GM19438 (cell line): ENCODE results near the gene CFDP1.
A peak's percentile ranks its signal among the peaks of the same experiment; 100 is the strongest.
"Not testable (repeated sequence)": the region's sequence is repeated elsewhere in the genome, so short reads cannot be mapped to it uniquely, and the experiment has no call there.

Source experiments
- ATAC-seq: cut with Tn5 transposase; IDR thresholded peaks from one replicate; pipeline ENCODE4 v1.9.1; 2021; ENCODE audit warnings: low read depth; ENCODE audit not compliant: unreplicated experiment

The CFDP1 gene

GRCh38 chr16:75304521-75305363 is 128.6 kb downstream of the CFDP1 start:
- ATAC-seq, result no peak

GRCh38 chr16:75301804-75302203 is 131.5 kb downstream of the CFDP1 start:
- ATAC-seq, result no peak

GRCh38 chr16:75298267-75298666 is 135.0 kb downstream of the CFDP1 start:
- ATAC-seq, result no peak

- ATAC-seq, result no peak
These were observed 136.7 kb downstream of the CFDP1 start for GRCh38 chr16:75296606-75297005.

- no peak for ATAC-seq
These were observed 138.4 kb downstream of the CFDP1 start for GRCh38 chr16:75294773-75295459.

GRCh38 chr16:75293772-75294171 is 139.5 kb downstream of the CFDP1 start:
- no peak for ATAC-seq

- ATAC-seq, result no peak
These were observed 140.1 kb downstream of the CFDP1 start for GRCh38 chr16:75293173-75293572.

- ATAC-seq, result no peak
These were observed 140.6 kb downstream of the CFDP1 start for GRCh38 chr16:75292691-75293090.

- no peak for ATAC-seq
These were observed 144.1 kb downstream of the CFDP1 start for GRCh38 chr16:75289189-75289588.

GRCh38 chr16:75288596-75289120 is 144.6 kb downstream of the CFDP1 start:
- ATAC-seq, result peak; percentile 84

- no peak for ATAC-seq
These were observed 145.1 kb downstream of the CFDP1 start for GRCh38 chr16:75288181-75288580.

- no peak for ATAC-seq
These were observed 145.6 kb downstream of the CFDP1 start for GRCh38 chr16:75287708-75288107.

GRCh38 chr16:75286389-75286788 is 146.9 kb downstream of the CFDP1 start:
- ATAC-seq, result no peak

GRCh38 chr16:75282466-75283281 is 150.6 kb downstream of the CFDP1 start:
- ATAC-seq, result no peak

- ATAC-seq, result no peak
These were observed 151.5 kb downstream of the CFDP1 start for GRCh38 chr16:75281826-75282225.

- ATAC-seq, result not testable (repeated sequence)
These were observed 152.3 kb downstream of the CFDP1 start for GRCh38 chr16:75281009-75281408.

- ATAC-seq, result no peak
These were observed 152.9 kb downstream of the CFDP1 start for GRCh38 chr16:75280331-75280804.

- ATAC-seq, result no peak
These were observed 154.0 kb downstream of the CFDP1 start for GRCh38 chr16:75279305-75279704.

GRCh38 chr16:75273054-75273925 is 160.0 kb downstream of the CFDP1 start:
- ATAC-seq, result no peak

GRCh38 chr16:75272629-75273028 is 160.7 kb downstream of the CFDP1 start:
- not testable (repeated sequence) for ATAC-seq
